Keratinocyte (primary cell): ENCODE results near the gene KLHL36. TPM values are rescaled to one million over a fixed set of nuclear protein-coding genes. Genes with fewer than 3 reads are reported as not detected.
A peak's percentile ranks its signal among the peaks of the same experiment; 100 is the strongest.

Experiments
- DNase-seq: peaks from one replicate; pipeline ENCODE4 v3.0.0-alpha.2; 2011; ENCODE audit warnings: low read depth, missing footprints, low spot score
- FAIRE-seq: peaks from 2 replicates; lab custom pipeline; 2011; peaks lifted over from hg19 to GRCh38; lab: Jason Lieb, UNC
- H2AFZ ChIP-seq: 2 replicates; pipeline ENCODE4 v1.6.0; 2012; ENCODE audit warnings: low read length, control low read depth, inconsistent platforms; ENCODE audit not compliant: control insufficient read depth
- H3K27ac ChIP-seq: 2 replicates; pipeline ENCODE4 v1.5.1; 2011; ENCODE audit warnings: low read length; ENCODE audit not compliant: control insufficient read depth, insufficient read depth
- H3K27me3 ChIP-seq: 3 replicates; pipeline ENCODE4 v1.6.0; 2011; ENCODE audit warnings: low read length; ENCODE audit not compliant: control insufficient read depth, insufficient read depth; ENCODE audit errors: extremely low read depth
- H3K36me3 ChIP-seq, 2 experiments: 2 replicates in 1 of 2; 3 replicates in 1 of 2; pipeline ENCODE4 v1.5.1; 2011; ENCODE audit warnings: low read length in 2 of 2, mild to moderate bottlenecking in 1 of 2; ENCODE audit not compliant: control insufficient read depth in 2 of 2, insufficient read depth in 2 of 2; ENCODE audit errors: extremely low read depth in 1 of 2
- H3K4me1 ChIP-seq: 3 replicates; pipeline ENCODE4 v1.5.1; 2011; ENCODE audit warnings: low read length; ENCODE audit not compliant: control insufficient read depth, insufficient read depth; ENCODE audit errors: extremely low read depth
- H3K4me2 ChIP-seq: 3 replicates; pipeline ENCODE4 v1.6.0; 2011; ENCODE audit warnings: low read depth, low read length; ENCODE audit not compliant: control insufficient read depth, insufficient read depth; ENCODE audit errors: extremely low read depth
- H3K4me3 ChIP-seq, 3 experiments: fragments of 200-600 bp in 1 of 3; sonication (generic) in 1 of 3; 2 replicates in 2 of 3; 3 replicates in 1 of 3; pipeline ENCODE4 v1.5.1; 2011 to 2016; ENCODE audit warnings: low read length in 3 of 3, mild to moderate bottlenecking in 3 of 3, control low read depth in 2 of 3, inconsistent platforms in 1 of 3, low read depth in 1 of 3, mixed read lengths in 1 of 3, mixed run types in 1 of 3, moderate library complexity in 1 of 3; ENCODE audit not compliant: control insufficient read depth in 2 of 3, insufficient read depth in 2 of 3; ENCODE audit errors: extremely low read depth in 1 of 3
- H3K79me2 ChIP-seq: 2 replicates; pipeline ENCODE4 v1.6.0; 2012; ENCODE audit warnings: low read length; ENCODE audit not compliant: control insufficient read depth, insufficient read depth
- H3K9ac ChIP-seq: 3 replicates; pipeline ENCODE4 v1.6.0; 2011; ENCODE audit warnings: low read length; ENCODE audit not compliant: control insufficient read depth, insufficient read depth; ENCODE audit errors: extremely low read depth
- H3K9me1 ChIP-seq: 3 replicates; pipeline ENCODE4 v1.6.0; 2011; ENCODE audit warnings: low read length; ENCODE audit not compliant: control insufficient read depth, insufficient read depth; ENCODE audit errors: extremely low read depth
- H3K9me3 ChIP-seq: 2 replicates; pipeline ENCODE4 v1.5.1; 2012; ENCODE audit warnings: low read depth, low read length; ENCODE audit not compliant: control insufficient read depth
- H4K20me1 ChIP-seq: 3 replicates; pipeline ENCODE4 v1.6.0; 2011; ENCODE audit warnings: low read length; ENCODE audit not compliant: control insufficient read depth, insufficient read depth; ENCODE audit errors: extremely low read depth
- EZH2 ChIP-seq: IDR thresholded peaks from one replicate; pipeline ENCODE4 v1.6.1; 2012; ENCODE audit warnings: inconsistent platforms, mild to moderate bottlenecking, low read length, moderate library complexity
- dilution Hi-C: fragments of 300-500 bp; cut with MboI; formaldehyde crosslinking; loops from one replicate; pipeline ENCODE4 v1.7.0; 2020; ENCODE audit warnings: low sequenced_read_pairs; ENCODE audit not compliant: extremely low pct_ligation_motif_present
- polyA minus RNA-seq, 3 experiments: library from RNA; depleted of rRNA, polyadenylated mRNA; stranded (reverse); fragments of >200 nt; gene quantifications; 1 replicate in 1 of 3; 2 replicates in 1 of 3; 3 replicates in 1 of 3; pipeline ENCODE4 v1.2.3, GENCODE V29; 2011
- polyA plus RNA-seq, 5 experiments: library from polyadenylated mRNA; depleted of rRNA in 3 of 5; stranded (reverse) in 3 of 5; stranded (forward) in 1 of 5; unstranded in 1 of 5; fragments of >200 nt; gene quantifications; 1 replicate in 1 of 5; 2 replicates in 3 of 5; 3 replicates in 1 of 5; pipeline versions ENCODE4 v1.2.1 to v1.2.3, GENCODE V29; 2011 to 2012; ENCODE audit warnings: missing spikeins in 2 of 5, low read depth in 1 of 5, low replicate concordance in 1 of 5
- TF ChIP-seq, protein P1 (sequence below), 3 experiments: IDR thresholded peaks in 1 of 3; conservative IDR thresholded peaks in 1 of 3; optimal IDR thresholded peaks in 1 of 3; 2 replicates in 2 of 3; 3 replicates in 1 of 3; pipeline versions ENCODE3 to v1.5.1; 2011; ENCODE audit warnings: low read length in 3 of 3, mild to moderate bottlenecking in 3 of 3, moderate library complexity in 2 of 3, control low read depth in 1 of 3, inconsistent platforms in 1 of 3; ENCODE audit not compliant: insufficient read depth in 2 of 3; ENCODE audit errors: extremely low read depth in 1 of 3

Gene KLHL36
- polyA plus RNA-seq (27.5 to 36.8 TPM (median 35.6 TPM) in 3 replicates), polyA minus RNA-seq (43.4 to 52.8 TPM (median 49.9 TPM) in 3 replicates)
- 16.3 TPM for polyA plus RNA-seq (2011; ENCODE audit: low read depth)
- polyA plus RNA-seq (2011; cell fraction: cytosol; rRNA removed), result 21.7 and 34.5 TPM in 2 replicates
- 69.7 and 73.8 TPM in 2 replicates for polyA plus RNA-seq (2011; cell fraction: nucleus; rRNA removed)
- 25.8 and 35.8 TPM in 2 replicates for polyA plus RNA-seq (2012; ENCODE audit: low replicate concordance)
- 85.8 TPM for polyA minus RNA-seq (2011; cell fraction: cytosol; rRNA and poly(A)+ RNA removed)
- polyA minus RNA-seq (2011; cell fraction: nucleus; rRNA and poly(A)+ RNA removed), result 72.9 and 83.9 TPM in 2 replicates

DNA sequence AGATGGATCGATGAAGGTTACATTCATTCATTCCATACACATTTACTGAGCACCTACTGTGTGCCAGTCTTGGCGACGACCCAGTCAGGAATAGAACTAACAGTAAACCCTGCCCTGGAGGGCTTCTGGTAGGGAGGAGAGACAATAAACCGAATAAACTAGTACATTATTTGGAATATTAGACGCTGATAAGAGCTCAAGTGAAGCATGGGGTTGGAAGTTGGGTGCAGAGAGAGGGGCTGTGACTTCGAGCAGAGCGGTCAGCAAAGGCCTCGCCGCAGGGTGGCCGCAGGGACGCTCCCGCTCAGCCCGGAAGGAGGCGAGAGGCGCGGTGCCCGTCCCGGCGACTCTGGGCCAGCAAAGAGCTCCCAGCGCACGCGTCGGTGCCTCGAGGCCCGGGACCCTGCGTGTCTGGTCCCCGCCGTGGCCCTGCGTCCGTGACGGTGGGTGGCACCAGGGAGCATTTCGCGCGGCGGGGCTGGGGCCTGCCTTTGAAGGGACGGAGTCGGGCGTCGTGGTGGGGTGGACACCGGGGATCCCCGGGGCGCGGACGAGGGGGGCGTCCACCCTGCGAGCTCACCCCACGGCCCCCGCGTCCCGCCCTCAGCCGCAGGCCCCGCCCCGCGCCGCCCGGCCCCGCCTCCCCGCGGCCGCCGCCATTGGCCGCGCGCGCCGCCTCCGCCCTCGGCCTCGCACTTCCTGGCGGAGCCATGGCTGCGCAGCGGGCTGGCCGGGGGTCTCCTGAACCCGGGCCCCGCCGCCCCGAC, at the start of gene KLHL36:
TSS of gene KLHL36 (plus strand) at position 684 of the 767 bp plus-strand sequence. CDS start 2,357 bp downstream, outside the sequence.
- peaks cover 39% of the 10 kb centered on the region for H3K4me1 ChIP-seq
- no peak for DNase-seq

DNA sequence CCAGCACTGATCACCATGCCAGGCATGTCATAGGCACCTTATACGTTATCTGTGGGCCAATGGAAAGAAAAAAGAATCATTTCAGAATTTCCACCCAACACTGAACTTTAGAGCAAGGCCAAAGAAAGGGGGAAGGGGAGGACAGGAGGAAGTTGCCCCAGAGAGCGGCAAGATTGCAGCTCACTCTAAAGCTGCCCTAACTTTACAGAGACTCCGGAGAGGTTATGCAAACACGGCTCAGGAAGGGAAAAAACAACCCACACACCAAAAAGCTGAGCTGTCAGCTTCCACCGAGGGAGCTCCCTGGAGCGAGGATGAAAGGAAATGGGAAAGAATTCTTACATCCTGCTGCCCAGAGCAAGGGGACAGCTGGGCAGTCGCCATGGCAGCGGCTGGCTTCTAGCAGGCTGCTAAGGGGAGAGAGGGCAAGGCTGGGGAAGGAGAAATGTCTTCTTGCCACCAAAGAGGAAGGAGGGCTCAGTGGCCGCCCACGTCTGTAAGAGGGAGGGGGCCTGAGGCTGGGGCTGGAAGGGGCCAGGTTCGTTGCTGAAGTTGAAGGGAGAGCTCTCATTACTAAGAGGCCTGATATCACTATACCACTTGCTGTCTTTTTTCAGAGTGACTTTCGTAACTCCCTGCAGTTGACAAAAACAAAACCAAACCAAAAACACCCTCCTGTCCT, 48.6 kb upstream of the KLHL36 start:
- H3K9ac ChIP-seq, result no peak overlapping the region
- H2AFZ ChIP-seq, result no peak overlapping the region
- H4K20me1 ChIP-seq, result peaks cover 44% of the 10 kb centered on the region
- no peak overlapping the region for H3K4me3 ChIP-seq
- H3K4me1 ChIP-seq, result peaks cover 18% of the 10 kb centered on the region
- no peak overlapping the region for H3K27ac ChIP-seq
- no peak overlapping the region for H3K4me2 ChIP-seq
- TF ChIP-seq EZH2, result no peak
- TF ChIP-seq, protein P1, sequence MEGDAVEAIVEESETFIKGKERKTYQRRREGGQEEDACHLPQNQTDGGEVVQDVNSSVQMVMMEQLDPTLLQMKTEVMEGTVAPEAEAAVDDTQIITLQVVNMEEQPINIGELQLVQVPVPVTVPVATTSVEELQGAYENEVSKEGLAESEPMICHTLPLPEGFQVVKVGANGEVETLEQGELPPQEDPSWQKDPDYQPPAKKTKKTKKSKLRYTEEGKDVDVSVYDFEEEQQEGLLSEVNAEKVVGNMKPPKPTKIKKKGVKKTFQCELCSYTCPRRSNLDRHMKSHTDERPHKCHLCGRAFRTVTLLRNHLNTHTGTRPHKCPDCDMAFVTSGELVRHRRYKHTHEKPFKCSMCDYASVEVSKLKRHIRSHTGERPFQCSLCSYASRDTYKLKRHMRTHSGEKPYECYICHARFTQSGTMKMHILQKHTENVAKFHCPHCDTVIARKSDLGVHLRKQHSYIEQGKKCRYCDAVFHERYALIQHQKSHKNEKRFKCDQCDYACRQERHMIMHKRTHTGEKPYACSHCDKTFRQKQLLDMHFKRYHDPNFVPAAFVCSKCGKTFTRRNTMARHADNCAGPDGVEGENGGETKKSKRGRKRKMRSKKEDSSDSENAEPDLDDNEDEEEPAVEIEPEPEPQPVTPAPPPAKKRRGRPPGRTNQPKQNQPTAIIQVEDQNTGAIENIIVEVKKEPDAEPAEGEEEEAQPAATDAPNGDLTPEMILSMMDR (optimal IDR thresholded peaks at IDR 0.05 in 1 of 3, IDR thresholded peaks at IDR 0.05 in 1 of 3, conservative IDR thresholded peaks at IDR 0.05 in 1 of 3; ENCODE audit: extremely low read depth in 1 of 3, insufficient read depth in 2 of 3, low read length in 3 of 3), result no peak
- peaks cover 3% of the 10 kb centered on the region for H3K9me1 ChIP-seq
- H3K79me2 ChIP-seq, result peaks cover 89% of the 10 kb centered on the region
- peaks cover 13 to 14% of the 10 kb centered on the region in 2 experiments for H3K36me3 ChIP-seq
- DNase-seq, result no peak
- H3K9me3 ChIP-seq, result no peaks in the 10 kb centered on the region
- no peak for FAIRE-seq
- H3K27me3 ChIP-seq, result no peaks in the 10 kb centered on the region
- dilution Hi-C loops, result no loop called here

More for the DNA sequence above, at the start of gene KLHL36:
- dilution Hi-C loops, result no loop called here
- H3K79me2 ChIP-seq, result peaks cover 27% of the 10 kb centered on the region
- H2AFZ ChIP-seq, result peak within 1 kb of the TSS; percentile 94
- H3K4me2 ChIP-seq, result peak within 1 kb of the TSS; percentile 92
- H3K36me3 ChIP-seq, result peaks cover 9 to 14% of the 10 kb centered on the region in 2 experiments
- no peak for FAIRE-seq
- no peaks in the 10 kb centered on the region for H3K9me3 ChIP-seq
- peak within 1 kb of the TSS; percentile 67 for H3K27ac ChIP-seq
- H4K20me1 ChIP-seq, result no peaks in the 10 kb centered on the region
- H3K9ac ChIP-seq, result peak within 1 kb of the TSS; percentile 85
- peaks cover 4% of the 10 kb centered on the region for H3K9me1 ChIP-seq
- TF ChIP-seq, protein P1 (optimal IDR thresholded peaks at IDR 0.05 in 1 of 3, IDR thresholded peaks at IDR 0.05 in 1 of 3, conservative IDR thresholded peaks at IDR 0.05 in 1 of 3; ENCODE audit: extremely low read depth in 1 of 3, insufficient read depth in 2 of 3, low read length in 3 of 3), result peak in 1 of 3 experiments; percentile 6
- TF ChIP-seq EZH2, result no peak
- H3K27me3 ChIP-seq, result no peaks in the 10 kb centered on the region
- H3K4me3 ChIP-seq, result peak within 1 kb of the TSS; percentile 82 to 85 (median 84)
